Esophagus (tissue), 2 donors: ENCODE results near the gene EZH1. TPM values are rescaled to one million over a fixed set of nuclear protein-coding genes. Genes with fewer than 3 reads are reported as not detected.

Source experiments
- H3K27ac ChIP-seq, 2 donors: one replicate each; pipeline ENCODE4 v1.5.1; 2013; ENCODE audit warnings: low read depth in 2 of 2, mild to moderate bottlenecking in 2 of 2, inconsistent platforms in 1 of 2, low read length in 1 of 2, moderate library complexity in 1 of 2
- H3K27me3 ChIP-seq, 2 donors: one replicate each; pipeline ENCODE4 v1.6.1; 2013; ENCODE audit warnings: low read length in 2 of 2, control low read depth in 1 of 2, mild to moderate bottlenecking in 1 of 2; ENCODE audit not compliant: insufficient read depth in 2 of 2, control insufficient read depth in 1 of 2
- H3K36me3 ChIP-seq, 2 donors: one replicate each; pipeline ENCODE4 v1.6.1; 2013; ENCODE audit warnings: low read length in 1 of 2; ENCODE audit not compliant: control insufficient read depth in 2 of 2, insufficient read depth in 2 of 2
- H3K4me1 ChIP-seq, 2 donors: one replicate each; pipeline ENCODE4 v1.6.1; 2013; ENCODE audit warnings: low read length in 1 of 2; ENCODE audit not compliant: control insufficient read depth in 2 of 2, insufficient read depth in 2 of 2
- H3K4me3 ChIP-seq, 2 donors: one replicate each; pipeline ENCODE4 v1.5.1; 2013; ENCODE audit warnings: low read length in 2 of 2, mild to moderate bottlenecking in 2 of 2, low read depth in 1 of 2, moderate library complexity in 1 of 2
- H3K9me3 ChIP-seq, 2 donors: one replicate each; pipeline ENCODE4 v1.6.1; 2013; ENCODE audit warnings: mild to moderate bottlenecking in 2 of 2, low read depth in 1 of 2, low read length in 1 of 2, moderate library complexity in 1 of 2; ENCODE audit not compliant: control insufficient read depth in 2 of 2, insufficient read depth in 1 of 2
- WGBS, 2 donors: extraction: QIAGEN DNeasy Blood & Tissue Kit; methylation state at CpG; one replicate each; pipeline ENCODE4 v1.1.7; 2013; 5-methylcytosine and 5-hydroxymethylcytosine counted together
- polyA plus RNA-seq, 2 donors: library from polyadenylated mRNA; stranded (reverse); fragments of 200-250 nt; gene quantifications; one replicate each; pipeline ENCODE4 v1.2.3, GENCODE V29; 2013
- donor health status: healthy with polysubstance abuse.
- donor health status: Bipolar disorder and iron deficiency.

Gene EZH1
- polyA plus RNA-seq: 10 to 100 TPM; 15.6 to 19.8 TPM

DNA sequence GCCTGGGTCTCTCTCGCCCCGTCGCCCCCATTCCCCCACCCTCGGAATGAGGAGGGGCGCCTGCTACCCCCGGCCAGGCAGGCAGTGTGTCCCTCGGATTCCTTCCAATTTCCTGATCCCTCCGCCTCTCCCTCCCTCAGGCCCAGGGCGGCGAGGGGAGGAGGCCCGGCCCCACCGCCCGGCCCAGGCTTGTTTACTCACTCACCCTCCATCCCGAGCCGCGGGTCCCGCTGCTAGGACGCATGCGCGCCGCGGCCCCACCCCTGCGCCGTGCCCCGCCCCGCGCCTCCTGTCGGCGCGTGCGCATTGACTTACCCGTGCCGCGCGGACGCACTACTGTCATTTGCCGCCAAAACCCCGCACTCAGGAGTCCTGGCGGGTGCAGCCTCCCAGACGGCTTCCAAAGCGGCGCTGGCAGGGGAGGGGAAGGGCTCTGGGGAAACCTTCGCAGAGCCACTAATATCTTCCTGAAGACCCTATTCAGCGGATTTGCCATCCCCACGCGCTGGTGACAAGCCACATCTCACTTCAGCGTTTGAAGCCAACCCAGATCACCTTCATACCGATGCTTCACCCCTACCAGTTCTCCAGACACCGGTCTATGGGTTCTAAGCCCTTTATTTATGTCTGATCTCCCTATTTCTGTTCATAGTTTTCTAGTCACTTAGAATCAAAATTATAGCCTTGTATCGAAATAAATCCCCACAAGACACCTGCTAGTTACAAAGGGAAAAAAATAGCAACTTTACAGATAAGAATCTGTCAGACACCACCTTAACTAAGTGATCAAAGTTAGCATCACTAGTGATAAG is at the start of gene EZH1:
EZH1 (minus strand) TSS at position 235 of the 812 bp plus-strand sequence. CDS start 16,099 bp downstream, outside the sequence.
- Histone ChIP-seq H3K4me3 (peak within 1 kb of the TSS; percentile 76), H3K27ac (peak within 1 kb of the TSS; percentile 76 to 97), H3K4me1 (no peaks in the 10 kb centered on the region), H3K27me3 (no peaks in the 10 kb centered on the region), H3K36me3 (no peaks in the 10 kb centered on the region), H3K9me3 (no peaks in the 10 kb centered on the region)
- WGBS, 2 donors: 4 to 6% methylated on average over 47 to 50 of the region's 50 CpGs

DNA sequence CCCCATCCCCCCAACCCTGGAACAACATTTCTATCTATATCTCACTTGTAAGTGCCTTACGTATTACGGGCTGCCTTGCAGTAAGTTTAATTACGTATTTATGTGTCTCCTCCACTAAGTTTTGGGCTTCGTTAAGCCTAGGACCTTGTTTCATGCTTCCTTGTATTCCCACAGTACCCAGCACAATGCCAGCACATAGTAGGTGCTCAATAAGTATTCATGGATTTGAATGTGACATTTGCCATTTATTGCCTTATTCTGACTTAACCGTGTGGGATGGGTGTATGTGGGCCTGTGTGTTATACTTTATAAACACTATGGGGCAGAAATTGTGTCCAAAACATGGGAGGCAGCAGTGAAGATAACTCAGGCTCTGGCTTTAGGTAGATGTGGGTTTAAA is 47.7 kb upstream of the EZH1 start:
- H3K27ac ChIP-seq: no peak overlapping the region
- H3K4me3 ChIP-seq: no peak overlapping the region
- H3K4me1 ChIP-seq: peaks cover 1 to 18% of the 10 kb centered on the region in 2 donors
- no peaks in the 10 kb centered on the region for H3K27me3 ChIP-seq
- no peaks in the 10 kb centered on the region for H3K9me3 ChIP-seq
- peaks cover 0 to 8% of the 10 kb centered on the region in 2 donors for H3K36me3 ChIP-seq
- 66 to 76% methylated on average over 5 of the region's 5 CpGs for WGBS, 2 donors

DNA sequence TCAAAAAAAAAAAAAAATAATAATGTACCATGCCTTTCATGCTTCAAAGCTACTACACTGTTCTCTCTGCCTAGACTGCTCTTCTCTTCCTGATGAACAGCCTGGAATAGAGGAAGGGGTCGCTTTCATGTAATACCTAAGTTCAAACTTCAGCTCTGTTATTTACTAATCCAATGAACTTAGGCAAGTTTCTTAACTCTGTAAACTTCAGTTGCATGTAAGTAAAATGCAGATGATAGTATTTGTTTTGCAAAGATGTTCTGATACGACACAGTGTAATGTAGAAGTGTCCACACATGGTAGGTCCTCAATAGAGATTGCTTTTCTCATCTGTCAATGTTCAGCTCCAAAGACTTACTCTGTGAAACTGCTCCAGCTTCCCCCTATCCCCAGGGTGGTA is 47.1 kb upstream of the EZH1 start:
- no peak overlapping the region for H3K27ac ChIP-seq
- peaks cover 0 to 13% of the 10 kb centered on the region in 2 donors for H3K4me1 ChIP-seq
- no peaks in the 10 kb centered on the region for H3K27me3 ChIP-seq
- H3K4me3 ChIP-seq: no peak overlapping the region
- no peaks in the 10 kb centered on the region for H3K9me3 ChIP-seq
- H3K36me3 ChIP-seq: peaks cover 0 to 8% of the 10 kb centered on the region in 2 donors
- 57 to 63% methylated on average over 2 of the region's 2 CpGs for WGBS, 2 donors

DNA sequence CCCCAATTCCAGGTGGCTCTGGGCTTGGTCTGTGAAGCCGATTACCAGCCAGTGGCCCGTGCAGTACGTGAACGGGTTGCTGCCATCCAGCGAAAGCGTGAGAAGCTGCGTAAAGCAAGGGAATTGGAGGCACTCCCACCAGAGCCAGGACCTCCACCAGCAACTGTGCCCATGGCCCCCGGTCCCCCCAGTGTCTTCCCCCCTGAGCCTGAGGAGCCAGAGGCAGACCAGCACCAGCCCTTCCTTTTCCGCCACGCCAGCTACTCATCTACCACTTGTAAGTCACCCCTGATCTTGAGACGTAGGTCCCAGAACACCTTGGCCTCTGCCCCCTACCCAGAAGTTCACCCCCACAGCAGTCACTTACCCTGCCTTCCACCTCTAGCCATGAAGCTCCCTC is 42.4 kb upstream of the EZH1 start:
- H3K4me1 ChIP-seq: peaks cover 4 to 9% of the 10 kb centered on the region in 2 donors
- H3K27me3 ChIP-seq: peaks cover 0 to 15% of the 10 kb centered on the region in 2 donors
- WGBS, 2 donors: 90 to 91% methylated on average over 10 to 11 of the region's 11 CpGs
- no peaks in the 10 kb centered on the region for H3K36me3 ChIP-seq
- H3K27ac ChIP-seq: no peak overlapping the region
- H3K4me3 ChIP-seq: no peak overlapping the region
- H3K9me3 ChIP-seq: no peaks in the 10 kb centered on the region

DNA sequence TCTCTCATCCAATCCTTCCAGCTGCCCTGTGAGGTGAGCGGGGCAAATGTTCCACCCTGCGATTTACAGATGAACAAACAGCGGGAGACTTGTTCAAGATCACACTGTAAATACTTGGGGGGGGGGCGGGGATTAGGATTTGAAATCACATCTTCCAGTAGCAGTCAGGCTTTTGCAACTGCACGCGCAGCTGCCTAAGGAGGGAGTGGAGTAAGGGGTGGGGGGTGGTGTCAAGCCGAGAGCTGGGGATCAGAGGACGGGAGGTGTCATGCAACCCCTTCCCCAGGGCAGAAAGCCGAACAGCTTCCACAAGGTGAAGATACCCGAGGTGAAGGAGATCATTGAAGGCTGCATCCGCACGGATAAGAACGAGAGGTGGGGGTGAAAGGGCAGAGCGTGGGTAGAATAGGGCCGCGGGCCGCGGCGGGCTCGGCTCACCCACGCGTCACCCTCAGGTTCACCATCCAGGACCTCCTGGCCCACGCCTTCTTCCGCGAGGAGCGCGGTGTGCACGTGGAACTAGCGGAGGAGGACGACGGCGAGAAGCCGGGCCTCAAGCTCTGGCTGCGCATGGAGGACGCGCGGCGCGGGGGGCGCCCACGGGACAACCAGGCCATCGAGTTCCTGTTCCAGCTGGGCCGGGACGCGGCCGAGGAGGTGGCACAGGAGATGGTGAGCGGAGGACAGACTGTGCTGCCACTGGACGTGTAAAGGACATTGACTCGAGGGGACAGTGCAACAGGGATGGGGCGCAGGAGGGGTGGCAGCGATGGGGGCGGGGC is 40.2 kb upstream of the EZH1 start:
- WGBS, 2 donors: 24 to 39% methylated on average over 43 to 52 of the region's 52 CpGs
- H3K27ac ChIP-seq: no peak overlapping the region
- peaks cover 0 to 30% of the 10 kb centered on the region in 2 donors for H3K27me3 ChIP-seq

DNA sequence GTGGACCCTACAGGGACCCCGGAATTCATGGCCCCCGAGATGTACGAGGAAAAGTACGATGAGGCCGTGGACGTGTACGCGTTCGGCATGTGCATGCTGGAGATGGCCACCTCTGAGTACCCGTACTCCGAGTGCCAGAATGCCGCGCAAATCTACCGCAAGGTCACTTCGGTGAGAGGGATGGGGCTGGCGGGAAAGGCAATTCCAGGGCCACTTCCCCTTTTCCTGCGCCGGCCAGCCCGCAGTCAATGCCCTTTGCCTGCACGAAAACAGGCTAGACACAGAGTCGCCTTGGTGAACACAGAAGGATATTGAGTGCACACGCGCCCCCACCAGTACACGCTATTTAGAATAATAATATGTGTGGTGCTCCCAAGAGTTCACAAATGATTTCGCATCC is 39.6 kb upstream of the EZH1 start:
- Histone ChIP-seq H3K4me3 (no peak overlapping the region), H3K27me3 (peaks cover 0 to 30% of the 10 kb centered on the region in 2 donors)
- 43 to 57% methylated on average over 25 of the region's 25 CpGs for WGBS, 2 donors

More for the DNA sequence above, 40.2 kb upstream of the EZH1 start:
- H3K4me3 ChIP-seq: no peak overlapping the region
- no peaks in the 10 kb centered on the region for H3K36me3 ChIP-seq
- no peaks in the 10 kb centered on the region for H3K9me3 ChIP-seq
- H3K4me1 ChIP-seq: peaks cover 4 to 23% of the 10 kb centered on the region in 2 donors

DNA sequence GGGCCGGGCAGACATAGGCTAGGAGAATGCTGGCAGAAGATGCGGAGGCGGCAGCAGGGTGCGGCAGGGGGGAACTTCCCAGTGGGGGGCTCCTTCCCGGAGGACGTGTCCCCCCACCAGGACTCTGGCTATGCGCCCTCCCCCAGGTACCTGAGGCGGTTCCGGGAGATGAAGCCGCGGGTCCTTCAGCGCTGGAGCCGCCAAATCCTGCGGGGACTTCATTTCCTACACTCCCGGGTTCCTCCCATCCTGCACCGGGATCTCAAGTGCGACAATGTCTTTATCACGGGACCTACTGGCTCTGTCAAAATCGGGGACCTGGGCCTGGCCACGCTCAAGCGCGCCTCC is 38.9 kb upstream of the EZH1 start:
- H3K27me3 ChIP-seq: peaks cover 0 to 30% of the 10 kb centered on the region in 2 donors
- 29 to 42% methylated on average over 22 of the region's 22 CpGs for WGBS, 2 donors
- H3K9me3 ChIP-seq: no peaks in the 10 kb centered on the region
- H3K4me1 ChIP-seq: peaks cover 4 to 23% of the 10 kb centered on the region in 2 donors
- H3K4me3 ChIP-seq: no peak overlapping the region
- H3K36me3 ChIP-seq: peaks cover 1 to 6% of the 10 kb centered on the region in 2 donors
- no peak overlapping the region for H3K27ac ChIP-seq

More for the DNA sequence above, 39.6 kb upstream of the EZH1 start:
- H3K9me3 ChIP-seq: no peaks in the 10 kb centered on the region
- H3K36me3 ChIP-seq: no peaks in the 10 kb centered on the region
- H3K27ac ChIP-seq: no peak overlapping the region
- H3K4me1 ChIP-seq: peaks cover 4 to 23% of the 10 kb centered on the region in 2 donors

DNA sequence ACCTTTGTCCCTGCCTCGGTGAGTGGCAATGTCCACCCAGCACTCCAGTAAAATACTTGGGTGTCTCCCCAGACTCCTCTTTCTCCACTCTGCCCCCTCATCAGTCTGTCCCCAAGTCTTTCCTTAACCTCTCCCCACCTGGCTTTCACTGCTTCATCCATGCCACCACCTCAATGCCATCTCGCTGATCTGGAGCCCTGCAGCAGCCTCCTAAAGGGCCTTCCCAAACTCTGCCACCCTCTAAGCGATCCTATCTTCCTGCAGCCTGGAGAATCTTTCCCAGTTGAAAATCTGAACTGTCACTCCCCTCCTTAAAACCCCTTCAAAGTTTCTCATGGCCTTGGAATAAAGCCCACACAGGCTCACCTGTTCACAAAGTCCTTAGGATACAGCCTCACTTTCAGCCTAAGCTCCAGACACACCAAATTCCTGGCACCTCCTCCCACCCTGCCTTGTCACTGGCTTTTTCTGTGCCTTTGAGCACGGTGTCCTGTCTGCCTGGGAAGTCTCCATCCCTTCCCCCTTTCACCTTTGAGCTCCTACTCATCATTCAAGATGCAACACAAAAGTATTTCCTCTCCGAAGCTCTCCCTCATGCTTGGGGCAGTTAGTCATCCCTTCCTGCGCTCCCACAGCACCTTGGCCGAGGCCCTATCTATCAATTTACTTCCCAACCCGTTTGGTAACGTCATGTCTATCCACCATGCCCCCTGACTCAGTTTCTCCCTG is 38.4 kb upstream of the EZH1 start:
- Histone ChIP-seq H3K27ac (no peak overlapping the region), H3K4me3 (no peak overlapping the region), H3K4me1 (peaks cover 4 to 23% of the 10 kb centered on the region in 2 donors), H3K27me3 (peaks cover 0 to 30% of the 10 kb centered on the region in 2 donors), H3K36me3 (peaks cover 5 to 7% of the 10 kb centered on the region in 2 donors), H3K9me3 (no peaks in the 10 kb centered on the region)
- WGBS, 2 donors: 38 to 42% methylated on average over 9 of the region's 9 CpGs
